Chondrocyte (in vitro differentiated cells): ENCODE results near the gene AHSG. TPM values are rescaled to one million over a fixed set of nuclear protein-coding genes. Genes with fewer than 3 reads are reported as not detected.

Source experiments
- DNase-seq: peaks from one replicate; pipeline ENCODE4 v3.0.0; 2021; ENCODE audit warnings: mixed read lengths, low spot score
- H3K27ac Mint-ChIP-seq: one replicate; pipeline ENCODE4 v1.8.0; 2021; ENCODE audit warnings: mild to moderate bottlenecking, moderate library complexity, mixed read lengths; ENCODE audit not compliant: unreplicated experiment
- H3K27me3 Mint-ChIP-seq: 2 replicates; pipeline ENCODE4 v1.8.0; 2021; ENCODE audit warnings: low read depth, mixed read lengths
- H3K36me3 Mint-ChIP-seq: 2 replicates; pipeline ENCODE4 v1.8.0; 2021; ENCODE audit warnings: low read depth, mixed read lengths
- H3K4me1 Mint-ChIP-seq: 2 replicates; pipeline ENCODE4 v1.8.0; 2021; ENCODE audit warnings: low read depth, mild to moderate bottlenecking, mixed read lengths
- H3K4me3 Mint-ChIP-seq: one replicate; pipeline ENCODE4 v1.8.0; 2021; ENCODE audit warnings: mild to moderate bottlenecking, moderate library complexity, mixed read lengths; ENCODE audit not compliant: unreplicated experiment
- H3K9me3 Mint-ChIP-seq: 2 replicates; pipeline ENCODE4 v1.8.0; 2021; ENCODE audit warnings: low read depth, mixed read lengths
- CTCF ChIP-seq: fragments of 200-600 bp; sonication (generic); IDR thresholded peaks from 2 replicates; pipeline ENCODE4 v1.5.0; 2021; ENCODE audit warnings: antibody characterized with exemption, mild to moderate bottlenecking, moderate library complexity
- total RNA-seq: library from RNA; stranded (reverse); gene quantifications from 3 replicates; pipeline ENCODE4 v1.2.1, GENCODE V29; 2021

Gene AHSG
- total RNA-seq, 1 donor from 2014 or later: not detected

- H3K27me3 Mint-ChIP-seq: no peaks in the 10 kb centered on the region
- H3K27ac Mint-ChIP-seq: no peak overlapping the region
- no peak for DNase-seq
- H3K36me3 Mint-ChIP-seq: peaks cover 13% of the 10 kb centered on the region
- H3K9me3 Mint-ChIP-seq: no peaks in the 10 kb centered on the region
- TF ChIP-seq CTCF: peak; percentile 67
- H3K4me1 Mint-ChIP-seq: no peaks in the 10 kb centered on the region
- H3K4me3 Mint-ChIP-seq: no peak overlapping the region
These were observed 23.7 kb upstream of the AHSG start for GRCh38 chr3:186589121-186589520.

GRCh38 chr3:186589856-186590579 lies 22.8 kb upstream of the AHSG start:
- TF ChIP-seq CTCF: no peak
- Mint-ChIP-seq H3K4me3 (no peak overlapping the region), H3K4me1 (no peaks in the 10 kb centered on the region), H3K36me3 (peaks cover 5% of the 10 kb centered on the region), H3K27ac (no peak overlapping the region), H3K27me3 (no peaks in the 10 kb centered on the region), H3K9me3 (no peaks in the 10 kb centered on the region)
- DNase-seq: no peak

- Mint-ChIP-seq H3K36me3 (peaks cover 2% of the 10 kb centered on the region), H3K27ac (no peak overlapping the region), H3K4me1 (no peaks in the 10 kb centered on the region)
These were observed 22.1 kb upstream of the AHSG start for GRCh38 chr3:186590580-186591295.

GRCh38 chr3:186592682-186593081 lies 20.2 kb upstream of the AHSG start:
- Mint-ChIP-seq H3K27ac (no peak overlapping the region), H3K4me1 (peaks cover 5% of the 10 kb centered on the region), H3K36me3 (no peaks in the 10 kb centered on the region), H3K9me3 (no peaks in the 10 kb centered on the region), H3K4me3 (no peak overlapping the region), H3K27me3 (no peaks in the 10 kb centered on the region)
- no peak for TF ChIP-seq CTCF
- DNase-seq: no peak

More at GRCh38 chr3:186590580-186591295, 22.1 kb upstream of the AHSG start:
- Mint-ChIP-seq H3K9me3 (no peaks in the 10 kb centered on the region), H3K4me3 (no peak overlapping the region), H3K27me3 (no peaks in the 10 kb centered on the region)
- no peak for TF ChIP-seq CTCF
- no peak for DNase-seq

GRCh38 chr3:186593862-186594261 lies 19.0 kb upstream of the AHSG start:
- no peak overlapping the region for H3K4me3 Mint-ChIP-seq
- no peak for TF ChIP-seq CTCF
- no peaks in the 10 kb centered on the region for H3K9me3 Mint-ChIP-seq
- no peak for DNase-seq
- peaks cover 10% of the 10 kb centered on the region for H3K4me1 Mint-ChIP-seq
- H3K27ac Mint-ChIP-seq: no peak overlapping the region
- H3K27me3 Mint-ChIP-seq: no peaks in the 10 kb centered on the region
- no peaks in the 10 kb centered on the region for H3K36me3 Mint-ChIP-seq
